ENCODE results near the gene VWA3B.

VWA3B gene

GRCh38 chr2:98177286-98177685, 90.3 kb downstream of the VWA3B start:
- DNase-seq (ENCODE audit: low spot score) = no peak

- no peak for DNase-seq (ENCODE audit: low spot score)
These were observed 91.0 kb downstream of the VWA3B start for GRCh38 chr2:98177986-98178385.

- no peak for DNase-seq (ENCODE audit: low spot score)
These were observed 93.5 kb downstream of the VWA3B start for GRCh38 chr2:98180456-98180855.

GRCh38 chr2:98181346-98181745, 94.4 kb downstream of the VWA3B start:
- DNase-seq (ENCODE audit: low spot score) = no peak

- DNase-seq (ENCODE audit: low spot score) = no peak
These were observed 98.8 kb downstream of the VWA3B start for GRCh38 chr2:98185801-98186200.

- DNase-seq (ENCODE audit: low spot score) = no peak
These were observed 100.2 kb downstream of the VWA3B start for GRCh38 chr2:98187194-98187593.

- DNase-seq (ENCODE audit: low spot score) = no peak
These were observed 101.5 kb downstream of the VWA3B start for GRCh38 chr2:98188351-98189046.

GRCh38 chr2:98191883-98192282, 104.9 kb downstream of the VWA3B start:
- no peak for DNase-seq (ENCODE audit: low spot score)

GRCh38 chr2:98201576-98201975, 114.6 kb downstream of the VWA3B start:
- no peak for DNase-seq (ENCODE audit: low spot score)

GRCh38 chr2:98205889-98206288, 118.9 kb downstream of the VWA3B start:
- DNase-seq (ENCODE audit: low spot score) = no peak

- no peak for DNase-seq (ENCODE audit: low spot score)
These were observed 125.4 kb downstream of the VWA3B start for GRCh38 chr2:98212092-98213000.

GRCh38 chr2:98216616-98217015, 129.6 kb downstream of the VWA3B start:
- no peak for DNase-seq (ENCODE audit: low spot score)

- no peak for DNase-seq (ENCODE audit: low spot score)
These were observed 132.2 kb downstream of the VWA3B start for GRCh38 chr2:98219152-98219551.

GRCh38 chr2:98233941-98234340, 147.0 kb downstream of the VWA3B start:
- no peak for DNase-seq (ENCODE audit: low spot score)

GRCh38 chr2:98234776-98235175, 147.8 kb downstream of the VWA3B start:
- DNase-seq (ENCODE audit: low spot score) = no peak

GRCh38 chr2:98236935-98237334, 150.0 kb downstream of the VWA3B start:
- DNase-seq (ENCODE audit: low spot score) = no peak

- DNase-seq (ENCODE audit: low spot score) = no peak
These were observed 153.9 kb downstream of the VWA3B start for GRCh38 chr2:98240786-98241398.

GRCh38 chr2:98241592-98241991, 154.6 kb downstream of the VWA3B start:
- DNase-seq (ENCODE audit: low spot score) = no peak

GRCh38 chr2:98242003-98242402, 155.0 kb downstream of the VWA3B start:
- no peak for DNase-seq (ENCODE audit: low spot score)

- DNase-seq (ENCODE audit: low spot score) = no peak
These were observed 158.5 kb downstream of the VWA3B start for GRCh38 chr2:98245491-98245890.

- DNase-seq (ENCODE audit: low spot score) = no peak
These were observed 160.4 kb downstream of the VWA3B start for GRCh38 chr2:98247383-98247782.

- no peak for DNase-seq (ENCODE audit: low spot score)
These were observed 165.2 kb downstream of the VWA3B start for GRCh38 chr2:98252038-98252773.
